NK-92 treated with Interleukin-12 subunit alpha and Interleukin-12 subunit beta, amount 100 ng/mL, for 24 hours (cell line): ENCODE results near the gene SPINK5.
"Not testable (repeated sequence)": the region's sequence is repeated elsewhere in the genome, so short reads cannot be mapped to it uniquely, and the experiment has no call there.

Experiments
- DNase-seq: peaks from one replicate; lab custom pipeline; 2025; lab: John Stamatoyannopoulos, UW

The SPINK5 gene, protein sequence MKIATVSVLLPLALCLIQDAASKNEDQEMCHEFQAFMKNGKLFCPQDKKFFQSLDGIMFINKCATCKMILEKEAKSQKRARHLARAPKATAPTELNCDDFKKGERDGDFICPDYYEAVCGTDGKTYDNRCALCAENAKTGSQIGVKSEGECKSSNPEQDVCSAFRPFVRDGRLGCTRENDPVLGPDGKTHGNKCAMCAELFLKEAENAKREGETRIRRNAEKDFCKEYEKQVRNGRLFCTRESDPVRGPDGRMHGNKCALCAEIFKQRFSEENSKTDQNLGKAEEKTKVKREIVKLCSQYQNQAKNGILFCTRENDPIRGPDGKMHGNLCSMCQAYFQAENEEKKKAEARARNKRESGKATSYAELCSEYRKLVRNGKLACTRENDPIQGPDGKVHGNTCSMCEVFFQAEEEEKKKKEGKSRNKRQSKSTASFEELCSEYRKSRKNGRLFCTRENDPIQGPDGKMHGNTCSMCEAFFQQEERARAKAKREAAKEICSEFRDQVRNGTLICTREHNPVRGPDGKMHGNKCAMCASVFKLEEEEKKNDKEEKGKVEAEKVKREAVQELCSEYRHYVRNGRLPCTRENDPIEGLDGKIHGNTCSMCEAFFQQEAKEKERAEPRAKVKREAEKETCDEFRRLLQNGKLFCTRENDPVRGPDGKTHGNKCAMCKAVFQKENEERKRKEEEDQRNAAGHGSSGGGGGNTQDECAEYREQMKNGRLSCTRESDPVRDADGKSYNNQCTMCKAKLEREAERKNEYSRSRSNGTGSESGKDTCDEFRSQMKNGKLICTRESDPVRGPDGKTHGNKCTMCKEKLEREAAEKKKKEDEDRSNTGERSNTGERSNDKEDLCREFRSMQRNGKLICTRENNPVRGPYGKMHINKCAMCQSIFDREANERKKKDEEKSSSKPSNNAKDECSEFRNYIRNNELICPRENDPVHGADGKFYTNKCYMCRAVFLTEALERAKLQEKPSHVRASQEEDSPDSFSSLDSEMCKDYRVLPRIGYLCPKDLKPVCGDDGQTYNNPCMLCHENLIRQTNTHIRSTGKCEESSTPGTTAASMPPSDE

DNA sequence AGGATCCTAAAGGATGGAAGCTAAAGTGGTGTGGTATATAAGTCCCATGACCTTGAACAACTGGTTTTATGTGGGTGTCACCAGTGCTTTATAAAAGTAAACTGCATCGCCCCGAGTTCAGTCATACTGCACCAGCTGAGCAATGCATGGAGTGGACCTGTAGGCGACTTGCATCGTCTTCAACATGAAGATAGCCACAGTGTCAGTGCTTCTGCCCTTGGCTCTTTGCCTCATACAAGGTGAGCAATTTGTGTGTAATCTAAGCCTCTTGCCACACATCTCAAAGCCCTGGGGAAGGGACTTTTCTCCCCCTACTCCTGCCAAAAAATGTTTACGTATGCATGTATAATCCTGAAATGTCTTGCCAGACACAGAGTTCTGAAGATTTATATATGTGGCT, at the start of gene SPINK5:
TSS of gene SPINK5 (plus strand) at position 120 of the 400 bp plus-strand sequence. CDS start at position 185, 65 bp downstream.
- DNase-seq, result no peak

DNA sequence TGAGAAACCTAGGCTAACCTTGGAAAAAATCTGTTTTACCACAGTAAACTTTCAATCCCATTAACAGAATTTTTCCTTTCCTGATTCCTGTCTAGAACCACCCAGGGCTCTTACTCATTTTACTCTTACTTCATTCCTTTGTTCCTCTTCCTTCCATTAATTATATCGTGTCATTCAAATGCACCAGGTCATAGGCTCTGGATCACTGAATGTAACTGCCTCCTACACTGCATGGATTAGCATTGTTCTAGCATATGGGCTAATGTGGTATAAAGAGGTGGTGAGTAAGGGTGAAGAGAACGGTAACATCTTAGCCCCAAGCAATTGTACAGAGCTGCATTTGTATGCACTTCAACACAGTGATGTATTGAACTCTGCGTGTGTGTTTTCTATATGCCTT, 49.5 kb upstream of the SPINK5 start:
- DNase-seq, result no peak

- DNase-seq, result no peak
These were observed 43.4 kb upstream of the SPINK5 start for GRCh38 chr5:148020257-148020988.

- no peak for DNase-seq
These were observed 36.3 kb upstream of the SPINK5 start for GRCh38 chr5:148027505-148027904.

DNA sequence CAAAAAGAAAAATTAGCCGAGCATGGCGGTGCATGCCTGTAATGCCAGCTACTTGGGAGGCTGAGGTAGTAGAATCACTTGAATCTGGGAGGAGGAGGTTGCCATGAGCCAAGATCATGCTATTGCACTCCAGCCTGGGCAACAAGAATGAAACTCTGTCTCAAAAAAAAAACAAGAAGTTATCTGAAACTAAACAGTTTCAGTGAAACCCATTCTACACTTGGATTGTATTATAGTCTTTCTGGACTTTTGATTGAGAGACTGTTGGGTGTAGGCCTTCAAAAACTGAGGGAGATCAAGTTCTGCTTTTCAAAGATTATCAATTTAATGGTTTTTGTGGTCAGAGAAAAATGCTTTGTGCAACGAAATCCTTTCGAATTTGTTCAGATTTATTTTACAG, 34.6 kb upstream of the SPINK5 start:
- DNase-seq, result no peak

GRCh38 chr5:148033134-148033533, 30.6 kb upstream of the SPINK5 start:
- no peak for DNase-seq

- no peak for DNase-seq
These were observed 28.1 kb upstream of the SPINK5 start for GRCh38 chr5:148035676-148036075.

DNA sequence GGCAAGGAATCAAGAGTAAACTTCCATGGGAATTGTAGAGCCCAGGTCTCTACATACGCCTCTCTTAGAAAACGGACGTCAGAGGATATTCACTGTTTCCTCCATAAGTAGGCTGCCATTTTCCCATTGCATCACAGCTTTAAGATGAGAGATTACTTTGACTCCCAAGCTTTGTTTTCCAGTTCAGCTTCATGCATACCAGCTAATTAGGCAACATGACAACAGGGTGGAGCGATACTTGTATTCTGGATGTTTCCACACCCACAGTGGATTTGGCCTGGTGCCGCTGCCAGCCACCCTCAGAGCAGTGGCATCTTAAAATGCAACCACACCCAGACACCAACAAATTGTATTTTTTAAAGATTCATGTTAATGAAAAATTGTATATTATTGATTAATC, 20.9 kb upstream of the SPINK5 start:
- no peak for DNase-seq

- no peak for DNase-seq
These were observed 20.1 kb upstream of the SPINK5 start for GRCh38 chr5:148043705-148044104.

- DNase-seq, result not testable (repeated sequence)
These were observed 8.6 kb upstream of the SPINK5 start for GRCh38 chr5:148055160-148055559.

- no peak for DNase-seq
These were observed 3.5 kb upstream of the SPINK5 start for GRCh38 chr5:148060309-148060708.

DNA sequence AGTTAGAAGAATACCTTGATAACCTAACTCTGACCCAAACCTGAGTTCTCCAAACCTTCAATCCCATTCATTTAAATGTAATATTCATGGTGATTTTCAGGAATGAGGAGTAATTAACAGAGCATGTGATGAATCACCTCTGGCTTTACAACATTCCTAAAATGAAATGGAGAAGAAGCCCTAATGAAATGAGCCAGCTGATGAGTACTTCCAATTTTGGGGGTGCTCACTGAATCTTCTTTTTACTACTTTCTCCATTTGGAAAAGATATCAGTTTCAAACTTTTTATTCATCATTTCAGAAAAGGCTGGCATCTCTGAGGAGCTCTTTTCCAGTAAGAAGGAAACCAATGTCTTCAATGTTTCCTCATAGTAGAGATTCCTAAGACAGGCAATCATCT, 2.9 kb upstream of the SPINK5 start:
- DNase-seq, result no peak

- no peak for DNase-seq
These were observed 6.8 kb downstream of the SPINK5 start for GRCh38 chr5:148070621-148071020.

- DNase-seq, result no peak
These were observed 8.4 kb downstream of the SPINK5 start for GRCh38 chr5:148072207-148072606.

- DNase-seq, result no peak
These were observed 11.7 kb downstream of the SPINK5 start for GRCh38 chr5:148075529-148075928.

DNA sequence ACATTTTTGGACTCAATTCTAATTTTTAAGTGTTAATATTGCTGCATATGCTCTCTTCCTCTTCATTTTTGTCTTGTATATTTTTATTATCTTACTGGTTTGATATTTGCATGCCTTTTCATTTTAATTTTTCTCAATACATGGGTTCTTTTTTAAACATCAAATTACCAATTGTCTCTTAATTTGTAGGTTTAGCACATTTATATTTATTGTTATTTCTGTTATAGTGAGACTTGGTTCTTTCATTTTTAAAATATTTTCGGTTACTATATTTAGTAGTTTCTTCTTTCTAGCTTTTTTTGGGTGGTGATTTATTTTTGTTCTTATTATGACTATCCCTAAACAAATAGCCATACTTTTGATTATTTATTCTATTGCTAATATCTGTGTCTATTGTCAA, 19.4 kb downstream of the SPINK5 start:
- no peak for DNase-seq

GRCh38 chr5:148084269-148084668, 20.5 kb downstream of the SPINK5 start:
- no peak for DNase-seq

GRCh38 chr5:148085310-148085709, 21.5 kb downstream of the SPINK5 start:
- DNase-seq, result no peak

DNA sequence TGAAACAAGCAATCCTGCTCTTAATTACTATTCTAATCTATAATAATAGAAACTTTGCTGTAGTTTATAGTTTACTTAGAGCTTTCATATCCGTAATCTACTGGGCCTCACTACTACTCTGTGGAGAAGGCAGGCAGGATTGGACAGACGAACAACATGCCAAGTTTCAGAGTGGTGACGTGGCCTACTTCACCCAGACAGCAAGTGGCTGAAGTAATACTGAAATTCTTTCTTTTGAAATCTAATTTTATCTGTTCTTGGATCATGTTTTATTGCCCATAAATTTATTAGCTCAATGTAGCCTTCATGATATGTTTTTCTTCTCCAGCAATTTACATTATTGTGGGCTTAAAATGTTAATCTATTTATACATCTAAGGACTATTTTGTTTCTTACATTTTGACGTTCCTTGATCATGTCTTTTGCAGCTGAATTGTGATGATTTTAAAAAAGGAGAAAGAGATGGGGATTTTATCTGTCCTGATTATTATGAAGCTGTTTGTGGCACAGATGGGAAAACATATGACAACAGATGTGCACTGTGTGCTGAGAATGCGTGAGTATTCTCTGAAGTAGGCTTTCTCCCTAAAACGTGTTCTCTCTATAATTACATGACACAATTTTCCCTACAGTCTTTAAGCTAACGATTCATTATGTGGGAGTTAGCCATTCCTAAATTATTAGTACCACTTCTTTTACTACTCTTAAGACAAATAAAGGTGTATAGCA, 22.4 kb downstream of the SPINK5 start:
- DNase-seq, result no peak

- DNase-seq, result no peak
These were observed 26.5 kb downstream of the SPINK5 start for GRCh38 chr5:148090146-148090772.

DNA sequence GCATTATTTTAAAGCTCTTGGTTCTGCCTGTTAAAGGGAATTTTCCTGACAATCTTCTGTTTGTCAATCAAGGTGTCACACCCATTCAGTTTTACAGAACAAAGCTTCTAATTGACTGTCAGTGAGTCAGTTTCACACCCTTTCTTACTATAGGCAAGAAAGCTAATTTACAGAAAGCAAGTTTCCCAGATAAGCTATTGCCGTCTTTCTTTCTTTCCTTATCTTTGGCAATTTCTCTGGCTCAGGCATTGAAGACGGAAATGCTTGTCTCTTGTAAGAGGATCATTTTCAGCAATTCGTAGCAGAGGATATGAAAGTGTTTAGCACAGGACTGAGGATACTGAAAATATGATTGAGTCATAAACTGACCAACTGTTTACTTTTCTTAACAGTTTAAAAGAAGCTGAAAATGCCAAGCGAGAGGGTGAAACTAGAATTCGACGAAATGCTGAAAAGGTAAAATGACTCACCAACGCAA, 27.0 kb downstream of the SPINK5 start:
- no peak for DNase-seq
